Neural progenitor cell (in vitro differentiated cells): ENCODE data around the gene TMEM240.

Experiments used
- EZH2 ChIP-seq: fragments of 200-600 bp; sonication (generic); IDR thresholded peaks from 2 replicates; pipeline ENCODE4 v1.6.1; 2017; ENCODE audit warnings: antibody characterized with exemption, mild to moderate bottlenecking, moderate library complexity
- EZH2phosphoT487 ChIP-seq: fragments of 200-600 bp; sonication (generic); IDR thresholded peaks from 2 replicates; pipeline ENCODE4 v1.6.1; 2017; ENCODE audit warnings: antibody characterized with exemption
- TF ChIP-seq, protein P1 (sequence below): fragments of 200-600 bp; sonication (generic); IDR thresholded peaks from 2 replicates; pipeline ENCODE4 v1.5.1; 2017; ENCODE audit warnings: antibody characterized with exemption, mild to moderate bottlenecking

- TF ChIP-seq, protein P1, sequence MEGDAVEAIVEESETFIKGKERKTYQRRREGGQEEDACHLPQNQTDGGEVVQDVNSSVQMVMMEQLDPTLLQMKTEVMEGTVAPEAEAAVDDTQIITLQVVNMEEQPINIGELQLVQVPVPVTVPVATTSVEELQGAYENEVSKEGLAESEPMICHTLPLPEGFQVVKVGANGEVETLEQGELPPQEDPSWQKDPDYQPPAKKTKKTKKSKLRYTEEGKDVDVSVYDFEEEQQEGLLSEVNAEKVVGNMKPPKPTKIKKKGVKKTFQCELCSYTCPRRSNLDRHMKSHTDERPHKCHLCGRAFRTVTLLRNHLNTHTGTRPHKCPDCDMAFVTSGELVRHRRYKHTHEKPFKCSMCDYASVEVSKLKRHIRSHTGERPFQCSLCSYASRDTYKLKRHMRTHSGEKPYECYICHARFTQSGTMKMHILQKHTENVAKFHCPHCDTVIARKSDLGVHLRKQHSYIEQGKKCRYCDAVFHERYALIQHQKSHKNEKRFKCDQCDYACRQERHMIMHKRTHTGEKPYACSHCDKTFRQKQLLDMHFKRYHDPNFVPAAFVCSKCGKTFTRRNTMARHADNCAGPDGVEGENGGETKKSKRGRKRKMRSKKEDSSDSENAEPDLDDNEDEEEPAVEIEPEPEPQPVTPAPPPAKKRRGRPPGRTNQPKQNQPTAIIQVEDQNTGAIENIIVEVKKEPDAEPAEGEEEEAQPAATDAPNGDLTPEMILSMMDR, result no peak
- TF ChIP-seq EZH2phosphoT487 (no peak), EZH2 (no peak)
These were observed 23.3 kb upstream of the TMEM240 start for GRCh38 chr1:1563688-1564087.
